B cell (primary cell): ENCODE results near the gene SYT13. TPM values are rescaled to one million over a fixed set of nuclear protein-coding genes. Genes with fewer than 3 reads are reported as not detected.

Source experiments
- ATAC-seq: fragments of 200-7000 bp; cut with Tn5 transposase; one replicate; pipeline ENCODE4 v1.10.0; 2021; ENCODE audit warnings: low read depth, mild to moderate bottlenecking, moderate number of reproducible peaks, moderate library complexity
- CTCF ChIA-PET: fragments of 350-600 bp; sonication (Branson Sonifier 250); formaldehyde crosslinking; loops from one replicate; lab custom pipeline; 2021; ENCODE audit warnings: antibody characterized with exemption, inconsistent platforms; lab: Charles Lee
- POLR2A ChIA-PET: fragments of 350-600 bp; sonication (Branson Sonifier 250); formaldehyde crosslinking; loops from one replicate; lab custom pipeline; 2021; ENCODE audit warnings: antibody characterized with exemption; lab: Charles Lee
- DNase-seq: peaks from one replicate; pipeline ENCODE4 v3.0.0; 2013
- H2AFZ ChIP-seq: 2 replicates; pipeline ENCODE4 v1.6.1; 2012; ENCODE audit warnings: mild to moderate bottlenecking, low read depth, low read length; ENCODE audit not compliant: insufficient read depth, poor library complexity, severe bottlenecking
- H3K27ac ChIP-seq, 2 donors: 1 replicate in 1 of 2; 2 replicates in 1 of 2; pipeline ENCODE4 v1.5.1; 2012 to 2013; ENCODE audit warnings: low read length in 2 of 2, mild to moderate bottlenecking in 2 of 2, moderate library complexity in 1 of 2
- H3K27me3 ChIP-seq, 4 experiments: fragments of 200-600 bp in 1 of 4; sonication (generic) in 1 of 4; replicated peaks in 1 of 4; 1 replicate in 2 of 4; 2 replicates in 2 of 4; pipeline versions ENCODE4 v1.6.1 to v1.7.0; 2013 to 2016; ENCODE audit warnings: low read length in 3 of 4, mild to moderate bottlenecking in 2 of 4, mixed read lengths in 1 of 4, moderate library complexity in 1 of 4; ENCODE audit not compliant: insufficient read depth in 4 of 4, control insufficient read depth in 3 of 4; ENCODE audit errors: control extremely low read depth in 1 of 4
- H3K36me3 ChIP-seq, 2 experiments: replicated peaks in 1 of 2; 1 replicate in 1 of 2; 2 replicates in 1 of 2; pipeline versions ENCODE4 v1.6.1 to v1.7.1; 2013; ENCODE audit warnings: low read length in 1 of 2; ENCODE audit not compliant: insufficient read depth in 2 of 2, control insufficient read depth in 1 of 2; ENCODE audit errors: control extremely low read depth in 1 of 2, extremely low read depth in 1 of 2
- H3K4me1 ChIP-seq, 2 donors: fragments of 200-600 bp in 1 of 2; sonication (generic) in 1 of 2; 1 replicate in 1 of 2; 2 replicates in 1 of 2; pipeline versions ENCODE4 v1.5.1 to v1.6.1; 2013 to 2017; ENCODE audit warnings: low read length in 2 of 2; ENCODE audit not compliant: control insufficient read depth in 2 of 2, insufficient read depth in 2 of 2
- H3K4me2 ChIP-seq: replicated peaks from 2 replicates; pipeline ENCODE3; 2012; ENCODE audit warnings: mild to moderate bottlenecking, low read depth, low read length; ENCODE audit not compliant: poor library complexity, severe bottlenecking
- H3K4me3 ChIP-seq, 5 experiments: fragments of 200-600 bp in 1 of 5; sonication (generic) in 1 of 5; 1 replicate in 3 of 5; 2 replicates in 2 of 5; pipeline versions ENCODE4 v1.5.1 to v1.7.0; 2011 to 2016; ENCODE audit warnings: low read length in 4 of 5, mild to moderate bottlenecking in 4 of 5, low read depth in 2 of 5, control low read depth in 1 of 5, moderate library complexity in 1 of 5; ENCODE audit not compliant: insufficient read depth in 1 of 5; ENCODE audit errors: control extremely low read depth in 1 of 5, extremely low read depth in 1 of 5
- H3K79me2 ChIP-seq: fragments of 200-600 bp; sonication (generic); one replicate; pipeline ENCODE4 v1.6.0; 2016; ENCODE audit warnings: low read length; ENCODE audit not compliant: control insufficient read depth, insufficient read depth
- H3K9ac ChIP-seq: fragments of 200-600 bp; sonication (generic); 2 replicates; pipeline ENCODE4 v1.6.1; 2017; ENCODE audit warnings: mild to moderate bottlenecking, low read length, moderate library complexity
- H3K9me3 ChIP-seq, 3 donors: one replicate each; pipeline versions ENCODE4 v1.6.1 to v1.7.1; 2013; ENCODE audit warnings: low read length in 2 of 3; ENCODE audit not compliant: control insufficient read depth in 2 of 3, insufficient read depth in 1 of 3; ENCODE audit errors: control extremely low read depth in 1 of 3
- H4K20me1 ChIP-seq: 2 replicates; pipeline ENCODE4 v1.6.0; 2012; ENCODE audit warnings: mild to moderate bottlenecking, low read length; ENCODE audit not compliant: insufficient read depth, control insufficient read depth, poor library complexity, severe bottlenecking
- H3K27ac Mint-ChIP-seq: one replicate; pipeline ENCODE4 v1.8.0; 2021; ENCODE audit warnings: mixed read lengths
- H3K27me3 Mint-ChIP-seq: one replicate; pipeline ENCODE4 v1.8.0; 2021; ENCODE audit warnings: mixed read lengths
- H3K4me1 Mint-ChIP-seq: one replicate; pipeline ENCODE4 v1.8.0; 2021; ENCODE audit warnings: mixed read lengths
- H3K4me3 Mint-ChIP-seq: one replicate; pipeline ENCODE4 v1.8.0; 2021; ENCODE audit warnings: mixed read lengths
- H3K9me3 Mint-ChIP-seq: one replicate; pipeline ENCODE4 v1.8.0; 2022; ENCODE audit warnings: mixed read lengths; ENCODE audit not compliant: insufficient read depth
- EZH2 ChIP-seq: IDR thresholded peaks from 2 replicates; pipeline ENCODE4 v1.6.1; 2012; ENCODE audit warnings: borderline replicate concordance, low read depth, mild to moderate bottlenecking, moderate library complexity, low read length; ENCODE audit not compliant: insufficient read depth, poor library complexity, severe bottlenecking
- WGBS: methylation state at CpG from one replicate; pipeline ENCODE4 v1.1.5; 2013; ENCODE audit warnings: missing lambda C conversion rate; ENCODE audit not compliant: insufficient coverage; 5-methylcytosine and 5-hydroxymethylcytosine counted together
- intact Hi-C: fragments of 100-400 bp; cut with micrococcal nuclease; formaldehyde crosslinking; loops from one replicate; pipeline ENCODE4 v1.10.0; 2022
- polyA plus RNA-seq: library from polyadenylated mRNA; depleted of rRNA; stranded (reverse); fragments of >200 nt; gene quantifications from 2 replicates; pipeline ENCODE4 v1.2.3, GENCODE V29; 2012
- total RNA-seq, 2 donors: library from RNA; stranded (reverse); fragments of 120-200 nt in 1 of 2; gene quantifications; 1 replicate in 1 of 2; 2 replicates in 1 of 2; pipeline versions ENCODE4 v1.2.3 to v1.2.4, GENCODE V29; 2013 to 2022
- TF ChIP-seq, protein P1 (sequence below): fragments of 200-600 bp; IDR thresholded peaks from one replicate; pipeline ENCODE4 v1.8.0; 2022; ENCODE audit warnings: antibody characterized with exemption, mild to moderate bottlenecking

Gene SYT13
- total and polyA plus RNA-seq, 2 donors (not counting 1 experiment from before 2014, with no cell fraction given) = not detected

- ATAC-seq (no peak), DNase-seq (no peak)
- intact Hi-C loops = no loop called here
- H3K79me2 ChIP-seq = no peaks in the 10 kb centered on the region
- no peak overlapping the region for H3K4me2 ChIP-seq
- POLR2A ChIA-PET = no interaction called here
- H3K36me3 ChIP-seq = no peaks in the 10 kb centered on the region
- TF ChIP-seq EZH2 = no peak
- TF ChIP-seq, protein P1, sequence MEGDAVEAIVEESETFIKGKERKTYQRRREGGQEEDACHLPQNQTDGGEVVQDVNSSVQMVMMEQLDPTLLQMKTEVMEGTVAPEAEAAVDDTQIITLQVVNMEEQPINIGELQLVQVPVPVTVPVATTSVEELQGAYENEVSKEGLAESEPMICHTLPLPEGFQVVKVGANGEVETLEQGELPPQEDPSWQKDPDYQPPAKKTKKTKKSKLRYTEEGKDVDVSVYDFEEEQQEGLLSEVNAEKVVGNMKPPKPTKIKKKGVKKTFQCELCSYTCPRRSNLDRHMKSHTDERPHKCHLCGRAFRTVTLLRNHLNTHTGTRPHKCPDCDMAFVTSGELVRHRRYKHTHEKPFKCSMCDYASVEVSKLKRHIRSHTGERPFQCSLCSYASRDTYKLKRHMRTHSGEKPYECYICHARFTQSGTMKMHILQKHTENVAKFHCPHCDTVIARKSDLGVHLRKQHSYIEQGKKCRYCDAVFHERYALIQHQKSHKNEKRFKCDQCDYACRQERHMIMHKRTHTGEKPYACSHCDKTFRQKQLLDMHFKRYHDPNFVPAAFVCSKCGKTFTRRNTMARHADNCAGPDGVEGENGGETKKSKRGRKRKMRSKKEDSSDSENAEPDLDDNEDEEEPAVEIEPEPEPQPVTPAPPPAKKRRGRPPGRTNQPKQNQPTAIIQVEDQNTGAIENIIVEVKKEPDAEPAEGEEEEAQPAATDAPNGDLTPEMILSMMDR = no peak
- no peaks in the 10 kb centered on the region for H3K9me3 ChIP-seq
- WGBS = 98% methylated on average over 9 of the region's 10 CpGs
- Mint-ChIP-seq H3K27ac (no peak overlapping the region), H3K4me1 (peaks cover 6% of the 10 kb centered on the region), H3K4me3 (no peak overlapping the region), H3K9me3 (no peaks in the 10 kb centered on the region), H3K27me3 (peaks cover 18% of the 10 kb centered on the region)
- H3K27me3 ChIP-seq = peaks cover 0 to 6% (median 0%) of the 10 kb centered on the region in 4 experiments
- no peak overlapping the region for H2AFZ ChIP-seq
- no peak overlapping the region for H3K4me3 ChIP-seq
- CTCF ChIA-PET = interaction anchor here (1.2 to 12.7 kb wide), 6 partner anchors 9 to 407 kb away, joined by 4 to 238 read pairs (median 22); no protein-coding TSS in a partner anchor
- H3K27ac ChIP-seq = no peak overlapping the region
- peaks cover 0 to under 1% of the 10 kb centered on the region in 2 donors for H3K4me1 ChIP-seq
- no peak overlapping the region for H3K9ac ChIP-seq
- H4K20me1 ChIP-seq = no peaks in the 10 kb centered on the region
Measured at GRCh38 chr11:45334410-45334809, 48.3 kb upstream of the SYT13 start.

DNA sequence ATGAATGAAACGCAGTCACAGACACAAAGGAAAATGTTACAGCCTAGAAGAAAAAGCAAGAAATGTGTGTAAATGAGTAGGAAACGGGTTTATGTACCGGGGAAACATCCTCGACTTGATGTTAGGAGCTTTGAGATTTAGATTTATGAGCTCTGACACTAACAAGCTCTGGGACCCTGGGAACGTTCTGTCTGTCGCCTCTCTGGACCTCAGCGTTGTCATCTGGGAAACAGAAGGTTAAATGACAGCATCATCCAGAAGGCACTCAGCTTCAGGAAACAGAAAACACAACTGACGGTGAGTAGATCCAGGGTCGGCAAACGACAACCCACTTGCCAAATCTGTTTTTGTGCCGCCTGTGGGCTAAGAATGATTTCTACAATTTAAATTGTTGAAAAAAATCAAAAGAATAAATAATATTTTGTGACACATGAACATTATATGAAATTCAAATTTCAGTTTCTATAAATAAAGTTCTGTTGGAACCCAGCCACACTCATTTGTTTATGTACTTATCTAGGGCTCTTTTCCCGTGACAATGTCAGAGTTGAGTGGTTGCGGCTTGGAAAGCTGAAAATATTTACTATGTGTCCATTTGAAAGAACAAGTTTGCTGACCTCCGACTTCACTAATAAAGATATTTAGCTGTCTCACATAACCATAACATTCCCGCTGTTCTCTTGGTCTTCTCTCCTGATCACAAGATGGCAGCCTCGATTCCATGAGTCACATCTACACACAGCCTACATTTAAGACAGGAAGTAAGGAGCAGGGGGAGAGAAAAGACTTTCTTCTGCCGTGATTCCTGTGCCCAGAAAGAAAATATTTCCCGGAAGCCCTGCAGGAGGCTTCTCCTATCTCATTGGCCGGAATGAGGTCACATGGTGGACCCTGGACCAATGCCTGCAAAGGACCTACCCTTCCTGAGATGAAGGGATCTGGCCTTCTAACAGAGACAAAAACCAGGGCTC is 47.1 kb upstream of the SYT13 start:
- no peak for DNase-seq
- no peak overlapping the region for H2AFZ ChIP-seq
- no peak overlapping the region for H3K27ac ChIP-seq
- Mint-ChIP-seq H3K27me3 (peaks cover 23% of the 10 kb centered on the region), H3K9me3 (no peaks in the 10 kb centered on the region), H3K27ac (no peak overlapping the region), H3K4me1 (peaks cover 6% of the 10 kb centered on the region), H3K4me3 (no peak overlapping the region)
- H3K9me3 ChIP-seq = no peaks in the 10 kb centered on the region
- no peaks in the 10 kb centered on the region for H3K36me3 ChIP-seq
- H3K4me2 ChIP-seq = no peak overlapping the region
- no peaks in the 10 kb centered on the region for H3K4me1 ChIP-seq
- H3K27me3 ChIP-seq = peaks cover 0 to 9% (median 0%) of the 10 kb centered on the region in 4 experiments
- no peaks in the 10 kb centered on the region for H3K79me2 ChIP-seq
- intact Hi-C loops = loop anchor here (2.0 kb wide), 1 partner anchor 396 kb away; no protein-coding TSS in a partner anchor
- no peak for ATAC-seq
- WGBS = 71% methylated on average over 7 of the region's 19 CpGs
- H3K4me3 ChIP-seq = no peak overlapping the region
- H4K20me1 ChIP-seq = no peaks in the 10 kb centered on the region
- no peak overlapping the region for H3K9ac ChIP-seq
- CTCF ChIA-PET = interaction anchor here (0.7 to 12.7 kb wide), 15 partner anchors 8 to 439 kb away, joined by 3 to 238 read pairs (median 4); no protein-coding TSS in a partner anchor
- no peak for TF ChIP-seq EZH2
- TF ChIP-seq, protein P1 = no peak
- POLR2A ChIA-PET = no interaction called here
